Right cardiac atrium (tissue), 5 donors: ENCODE measurements around the gene TMCC2. TPM values are rescaled to one million over a fixed set of nuclear protein-coding genes. Genes with fewer than 3 reads are reported as not detected.

Experiments
- ATAC-seq, 2 donors: fragments of 200-7000 bp; cut with Tn5 transposase; one replicate each; pipeline versions ENCODE4 v1.8.0 to v1.9.1; 2020; ENCODE audit warnings: moderate library complexity in 2 of 2, mild to moderate bottlenecking in 1 of 2
- DNase-seq, 3 donors: peaks; one replicate each; pipeline ENCODE4 v3.0.0-alpha.2; 2020
- H3K27ac ChIP-seq: one replicate; pipeline ENCODE4 v1.5.1; 2013; ENCODE audit warnings: mild to moderate bottlenecking, low read length, control low read depth, moderate library complexity
- H3K27me3 ChIP-seq: one replicate; pipeline ENCODE4 v1.6.1; 2013; ENCODE audit not compliant: control insufficient read depth, insufficient read depth
- H3K4me1 ChIP-seq: one replicate; pipeline ENCODE4 v1.6.1; 2013; ENCODE audit warnings: low read length; ENCODE audit not compliant: control insufficient read depth, insufficient read depth
- H3K4me3 ChIP-seq: one replicate; pipeline ENCODE4 v1.5.1; 2013; ENCODE audit warnings: low read length, control low read depth
- H3K9me3 ChIP-seq: one replicate; pipeline ENCODE4 v1.6.1; 2013; ENCODE audit warnings: low read length; ENCODE audit not compliant: control insufficient read depth
- WGBS: extraction: QIAGEN DNeasy Blood & Tissue Kit; methylation state at CpG from one replicate; pipeline ENCODE4 v1.1.7; 2013; 5-methylcytosine and 5-hydroxymethylcytosine counted together
- intact Hi-C, 4 donors: fragments of 100-400 bp; cut with DNase I; formaldehyde crosslinking; loops; one replicate each; pipeline versions ENCODE4 v1.11.0 to v1.14.0; 2022 to 2023
- polyA plus RNA-seq: library from polyadenylated mRNA; stranded (reverse); fragments of 200-250 nt; gene quantifications from one replicate; pipeline ENCODE4 v1.2.3, GENCODE V29; 2013
- total RNA-seq, 4 donors: library from RNA; stranded (reverse); fragmentation: NEBNext Ultra II Directional; extraction: Animal tissue kit (Norgen Biotek cat#: 25700); gene quantifications; one replicate each; pipeline ENCODE4 v1.2.1, GENCODE V29; 2021
- donor health status: healthy with polysubstance abuse.
- donor health status: DM: no; HTN: yes; CAD: no.
- donor health status: DM: no; HTN: no; CAD: no.
- donor health status: DM: no; HTN: yes; CAD: no; lungs with severe emphysema.
- donor health status: DM: yes; HTN: yes; CAD: no.

TMCC2 gene
- total and polyA plus RNA-seq, 5 donors: 6.5 to 15.9 (median 14.9) TPM

- DNase-seq: no peak
- no peaks in the 10 kb centered on the region for H3K27me3 ChIP-seq
- H3K27ac ChIP-seq: peak overlapping the region; percentile 12
- intact Hi-C loops: loop anchor here in 1 of 4 donors (2.0 kb wide), 1 partner anchor 47 kb away; no protein-coding TSS in a partner anchor
- no peak for ATAC-seq
- WGBS: 47% methylated on average over 5 of the region's 5 CpGs
- H3K4me3 ChIP-seq: no peak overlapping the region
- H3K9me3 ChIP-seq: no peaks in the 10 kb centered on the region
- peaks cover 14% of the 10 kb centered on the region for H3K4me1 ChIP-seq
Measured at GRCh38 chr1:205321959-205322283, 94.2 kb downstream of the TMCC2 start.

Other genes starting within 250 kb of the TMCC2 start
- gene CNTN2, start 184.7 kb upstream of the TMCC2 start, total RNA-seq: 1 to 10 TPM in 3 of 4 donors, under 1 TPM in 1; 0.78 to 1.8 (median 1.4) TPM
- gene CNTN2, start 184.7 kb upstream of the TMCC2 start, polyA plus RNA-seq: 1.4 TPM
- 1 to 10 TPM; 1.6 to 3.5 (median 2.8) TPM for gene TMEM81, start 143.5 kb upstream of the TMCC2 start, total RNA-seq
- gene TMEM81, start 143.5 kb upstream of the TMCC2 start, polyA plus RNA-seq: 2.6 TPM
- 10 to 100 TPM in 3 of 4 donors, 1 to 10 TPM in 1; 9.9 to 13.1 (median 11.7) TPM for gene RBBP5, start 106.0 kb upstream of the TMCC2 start, total RNA-seq
- 5.4 TPM for gene RBBP5, start 106.0 kb upstream of the TMCC2 start, polyA plus RNA-seq
- gene DSTYK, start 16.2 kb upstream of the TMCC2 start, total RNA-seq: 10 to 100 TPM in 1 of 4 donors, 1 to 10 TPM in 3; 7.9 to 10.1 (median 8.6) TPM
- gene DSTYK, start 16.2 kb upstream of the TMCC2 start, polyA plus RNA-seq: 4.9 TPM
- 1 to 10 TPM in 3 of 4 donors, under 1 TPM in 1; 0.50 to 1.6 (median 1.4) TPM for gene NUAK2, start 93.8 kb downstream of the TMCC2 start, total RNA-seq
- gene NUAK2, start 93.8 kb downstream of the TMCC2 start, polyA plus RNA-seq: 0.86 TPM
- gene KLHDC8A, start 129.0 kb downstream of the TMCC2 start, total RNA-seq: under 1 TPM; 0.35 to 0.71 (median 0.52) TPM
- 0.36 TPM for gene KLHDC8A, start 129.0 kb downstream of the TMCC2 start, polyA plus RNA-seq
- gene LEMD1, start 194.1 kb downstream of the TMCC2 start, total RNA-seq: not detected
- gene LEMD1, start 194.1 kb downstream of the TMCC2 start, polyA plus RNA-seq: not detected
- gene BLACAT1, start 228.1 kb downstream of the TMCC2 start, total RNA-seq: under 1 TPM in 1 of 4 donors, not detected in 3; 0.09 TPM
- 0.07 TPM for gene BLACAT1, start 228.1 kb downstream of the TMCC2 start, polyA plus RNA-seq